Measurements from ENCODE around the gene PDE4D. TPM values are rescaled to one million over a fixed set of nuclear protein-coding genes. Genes with fewer than 3 reads are reported as not detected.

The PDE4D gene
- total RNA-seq, 1 donor from 2014 or later, result 11.8 TPM

DNA sequence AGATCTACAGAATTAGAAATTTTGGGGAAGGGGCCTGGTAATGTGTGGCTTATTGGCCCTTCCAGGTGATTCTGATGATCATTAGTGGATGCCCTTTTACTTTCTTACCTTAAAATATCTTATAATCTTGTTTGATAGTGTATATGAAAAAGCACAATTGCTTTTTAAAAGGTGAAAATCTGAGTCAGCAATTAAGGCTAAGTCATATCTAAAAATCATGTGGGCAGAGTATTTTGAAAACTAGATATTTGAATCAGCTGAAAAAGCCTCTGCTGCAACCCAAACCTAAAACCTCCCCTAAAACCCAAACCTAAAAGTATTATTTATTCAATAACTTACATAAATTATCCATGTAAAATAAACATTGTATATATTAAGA, 359.8 kb downstream of the PDE4D start:
- TF ChIP-seq, protein P1, sequence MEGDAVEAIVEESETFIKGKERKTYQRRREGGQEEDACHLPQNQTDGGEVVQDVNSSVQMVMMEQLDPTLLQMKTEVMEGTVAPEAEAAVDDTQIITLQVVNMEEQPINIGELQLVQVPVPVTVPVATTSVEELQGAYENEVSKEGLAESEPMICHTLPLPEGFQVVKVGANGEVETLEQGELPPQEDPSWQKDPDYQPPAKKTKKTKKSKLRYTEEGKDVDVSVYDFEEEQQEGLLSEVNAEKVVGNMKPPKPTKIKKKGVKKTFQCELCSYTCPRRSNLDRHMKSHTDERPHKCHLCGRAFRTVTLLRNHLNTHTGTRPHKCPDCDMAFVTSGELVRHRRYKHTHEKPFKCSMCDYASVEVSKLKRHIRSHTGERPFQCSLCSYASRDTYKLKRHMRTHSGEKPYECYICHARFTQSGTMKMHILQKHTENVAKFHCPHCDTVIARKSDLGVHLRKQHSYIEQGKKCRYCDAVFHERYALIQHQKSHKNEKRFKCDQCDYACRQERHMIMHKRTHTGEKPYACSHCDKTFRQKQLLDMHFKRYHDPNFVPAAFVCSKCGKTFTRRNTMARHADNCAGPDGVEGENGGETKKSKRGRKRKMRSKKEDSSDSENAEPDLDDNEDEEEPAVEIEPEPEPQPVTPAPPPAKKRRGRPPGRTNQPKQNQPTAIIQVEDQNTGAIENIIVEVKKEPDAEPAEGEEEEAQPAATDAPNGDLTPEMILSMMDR (conservative IDR thresholded peaks at IDR 0.05), result no peak
- DNase-seq (ENCODE audit: low read depth, low spot score), result no peak
- Mint-ChIP-seq H3K4me3 (no peak overlapping the region), H3K9me3 (no peaks in the 10 kb centered on the region), H3K27me3 (ENCODE audit: low read depth) (no peaks in the 10 kb centered on the region), H3K4me1 (peaks cover under 1% of the 10 kb centered on the region), H3K27ac (ENCODE audit: unreplicated experiment) (no peak overlapping the region), H3K36me3 (ENCODE audit: low read depth) (no peaks in the 10 kb centered on the region)

DNA sequence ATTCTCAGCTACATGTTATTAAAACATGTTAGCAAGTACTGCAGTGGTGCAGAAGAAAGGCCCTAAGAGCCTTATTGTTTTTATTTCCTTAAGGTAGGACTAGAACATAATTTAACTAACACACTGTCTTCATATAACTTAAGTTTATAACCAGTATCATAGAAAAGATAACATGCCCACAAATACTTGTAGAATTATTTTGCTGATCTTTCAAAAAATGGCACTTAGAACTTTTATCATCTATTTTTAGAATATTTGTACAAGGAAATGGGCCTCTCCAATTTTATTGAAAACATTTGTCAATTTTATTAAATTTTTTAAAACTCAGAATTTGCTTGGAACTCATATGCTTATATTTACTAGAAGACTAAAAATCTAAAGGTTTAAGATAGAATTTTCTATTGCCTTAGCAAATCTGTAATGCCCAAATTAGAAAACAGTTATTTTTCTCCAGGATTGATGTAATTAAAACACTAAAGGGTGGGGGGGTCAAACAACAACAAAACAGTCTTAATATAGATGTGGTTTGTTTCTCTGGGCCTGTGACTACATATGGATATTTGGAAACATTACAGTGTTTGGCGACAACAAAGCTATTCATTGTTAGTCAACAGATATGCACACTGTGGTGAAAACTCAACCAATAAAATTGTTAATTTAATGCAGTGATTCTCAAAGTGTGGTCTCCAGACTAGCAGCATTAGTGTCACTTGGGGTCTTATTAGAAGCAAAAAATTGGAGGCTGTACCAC, 360.4 kb downstream of the PDE4D start:
- H3K4me1 Mint-ChIP-seq, result peaks cover 6% of the 10 kb centered on the region
- no peak overlapping the region for H3K27ac Mint-ChIP-seq (ENCODE audit: unreplicated experiment)
- no peaks in the 10 kb centered on the region for H3K9me3 Mint-ChIP-seq
- TF ChIP-seq, protein P1 (conservative IDR thresholded peaks at IDR 0.05), result no peak
- no peak overlapping the region for H3K4me3 Mint-ChIP-seq
- no peak for DNase-seq (ENCODE audit: low read depth, low spot score)
- no peaks in the 10 kb centered on the region for H3K36me3 Mint-ChIP-seq (ENCODE audit: low read depth)
- no peaks in the 10 kb centered on the region for H3K27me3 Mint-ChIP-seq (ENCODE audit: low read depth)

DNA sequence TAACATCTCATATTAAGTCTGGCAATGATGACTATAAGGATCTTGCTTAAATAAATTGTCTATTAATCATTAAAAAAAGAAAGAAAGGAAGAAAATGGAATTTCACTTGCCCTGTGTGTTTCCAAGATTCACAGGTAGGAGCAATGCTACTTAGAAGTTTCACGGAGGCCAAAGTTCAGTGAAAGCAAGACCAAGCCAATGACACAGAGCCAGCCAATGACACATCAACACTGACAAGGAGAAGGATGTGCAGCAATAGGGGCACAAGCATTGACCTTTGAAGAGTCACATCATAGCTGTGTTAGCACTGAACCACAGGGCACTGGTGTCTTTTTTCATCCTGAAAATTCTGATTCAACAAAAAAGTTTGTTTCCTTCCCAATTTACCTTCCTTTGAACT, 364.3 kb downstream of the PDE4D start:
- Mint-ChIP-seq H3K36me3 (ENCODE audit: low read depth) (no peaks in the 10 kb centered on the region), H3K9me3 (peaks cover 1% of the 10 kb centered on the region), H3K27me3 (ENCODE audit: low read depth) (no peaks in the 10 kb centered on the region), H3K4me1 (peaks cover 9% of the 10 kb centered on the region), H3K27ac (ENCODE audit: unreplicated experiment) (no peak overlapping the region), H3K4me3 (no peak overlapping the region)
- no peak for DNase-seq (ENCODE audit: low read depth, low spot score)
- TF ChIP-seq, protein P1 (conservative IDR thresholded peaks at IDR 0.05), result no peak

DNA sequence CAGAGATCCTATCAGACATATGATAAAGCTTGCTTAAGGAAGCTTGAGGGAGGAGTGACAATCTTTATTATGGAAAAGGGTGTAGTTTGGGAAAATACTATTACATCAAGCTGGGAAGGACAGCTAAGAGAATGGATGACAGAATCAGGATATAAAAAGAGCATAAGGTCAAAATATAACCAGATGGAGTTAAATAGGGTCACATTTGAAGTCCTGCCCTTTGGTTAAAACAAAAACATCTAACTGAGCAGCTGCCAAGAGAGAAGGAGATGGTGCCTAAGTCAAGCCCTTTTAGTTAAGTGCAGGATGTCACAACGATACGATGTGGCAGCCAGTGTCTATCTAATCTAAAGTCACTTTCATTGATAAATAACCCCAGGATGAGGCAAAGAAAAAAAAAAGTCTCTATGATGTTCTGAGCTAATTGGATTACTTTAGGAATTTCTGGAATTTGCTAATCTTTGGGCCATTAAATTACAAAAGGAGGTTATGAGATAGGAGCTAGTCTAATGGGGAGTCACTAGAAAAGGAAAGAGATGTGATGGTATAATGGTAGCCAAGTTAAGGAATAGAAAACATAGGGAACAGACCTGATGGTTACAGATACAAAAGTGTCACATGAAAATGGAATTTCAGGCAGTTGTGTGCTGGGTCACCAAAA, 365.2 kb downstream of the PDE4D start:
- H3K27ac Mint-ChIP-seq (ENCODE audit: unreplicated experiment), result no peak overlapping the region
- no peaks in the 10 kb centered on the region for H3K36me3 Mint-ChIP-seq (ENCODE audit: low read depth)
- peaks cover 9% of the 10 kb centered on the region for H3K4me1 Mint-ChIP-seq
- peaks cover 7% of the 10 kb centered on the region for H3K9me3 Mint-ChIP-seq
- no peaks in the 10 kb centered on the region for H3K27me3 Mint-ChIP-seq (ENCODE audit: low read depth)
- H3K4me3 Mint-ChIP-seq, result no peak overlapping the region
- TF ChIP-seq, protein P1 (conservative IDR thresholded peaks at IDR 0.05), result no peak
- DNase-seq (ENCODE audit: low read depth, low spot score), result no peak

DNA sequence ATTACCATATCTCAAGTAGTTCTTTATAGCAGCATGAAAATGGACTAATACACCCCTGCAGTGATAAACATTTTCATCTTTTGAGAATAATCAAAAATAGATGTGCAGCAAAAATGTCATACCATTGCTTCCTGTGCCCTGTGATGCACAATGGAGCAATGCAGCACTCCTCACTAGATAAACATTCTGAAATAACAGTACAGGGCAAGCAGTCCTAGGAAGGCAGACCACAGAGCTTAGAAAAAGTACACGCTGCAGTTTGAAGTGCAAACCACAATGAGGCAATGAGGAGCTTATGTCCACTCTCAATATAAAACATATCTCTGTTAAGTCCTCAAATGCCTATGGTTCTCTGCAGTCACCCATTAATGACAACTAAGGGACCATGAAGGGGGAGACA, 367.6 kb downstream of the PDE4D start:
- no peak for DNase-seq (ENCODE audit: low read depth, low spot score)
- TF ChIP-seq, protein P1 (conservative IDR thresholded peaks at IDR 0.05), result no peak
- Mint-ChIP-seq H3K27ac (ENCODE audit: unreplicated experiment) (no peak overlapping the region), H3K4me1 (peaks cover 9% of the 10 kb centered on the region), H3K27me3 (ENCODE audit: low read depth) (no peaks in the 10 kb centered on the region), H3K4me3 (no peak overlapping the region), H3K9me3 (peaks cover 7% of the 10 kb centered on the region), H3K36me3 (ENCODE audit: low read depth) (no peaks in the 10 kb centered on the region)
